ENCODE measurements around the gene TMEM132D. TPM values are rescaled to one million over a fixed set of nuclear protein-coding genes. Genes with fewer than 3 reads are reported as not detected.

Gene TMEM132D
- total RNA-seq, 2 experiments from 2014 or later, result not detected

- ChIA-PET POLR2A (no interaction called here), CTCF (no interaction called here)
These were observed 75.9 kb downstream of the TMEM132D start for GRCh38 chr12:129827866-129828384.

GRCh38 chr12:129827102-129827865 is 76.5 kb downstream of the TMEM132D start:
- ChIA-PET POLR2A (no interaction called here), CTCF (no interaction called here)

GRCh38 chr12:129826273-129826672 is 77.6 kb downstream of the TMEM132D start:
- POLR2A ChIA-PET, result no interaction called here
- CTCF ChIA-PET, result no interaction called here

GRCh38 chr12:129825316-129825715 is 78.5 kb downstream of the TMEM132D start:
- ChIA-PET POLR2A (no interaction called here), CTCF (no interaction called here)

- CTCF ChIA-PET, result no interaction called here
- POLR2A ChIA-PET, result no interaction called here
These were observed 81.9 kb downstream of the TMEM132D start for GRCh38 chr12:129821964-129822363.

GRCh38 chr12:129819391-129819790 is 84.4 kb downstream of the TMEM132D start:
- POLR2A ChIA-PET, result no interaction called here
- CTCF ChIA-PET, result no interaction called here

GRCh38 chr12:129815846-129816245 is 88.0 kb downstream of the TMEM132D start:
- ChIA-PET POLR2A (no interaction called here), CTCF (no interaction called here)

GRCh38 chr12:129811963-129812362 is 91.9 kb downstream of the TMEM132D start:
- ChIA-PET POLR2A (interaction anchor here (0.6 kb wide), 1 partner anchor 248 kb away, joined by 3 read pairs; no protein-coding TSS in a partner anchor), CTCF (no interaction called here)

GRCh38 chr12:129807136-129807535 is 96.7 kb downstream of the TMEM132D start:
- POLR2A ChIA-PET, result no interaction called here
- CTCF ChIA-PET, result no interaction called here

GRCh38 chr12:129791396-129791795 is 112.4 kb downstream of the TMEM132D start:
- POLR2A ChIA-PET, result no interaction called here
- CTCF ChIA-PET, result no interaction called here

- POLR2A ChIA-PET, result no interaction called here
These were observed 112.9 kb downstream of the TMEM132D start for GRCh38 chr12:129790930-129791329.

GRCh38 chr12:129790331-129790730 is 113.5 kb downstream of the TMEM132D start:
- ChIA-PET POLR2A (no interaction called here), CTCF (no interaction called here)

More at GRCh38 chr12:129790930-129791329, 112.9 kb downstream of the TMEM132D start:
- CTCF ChIA-PET, result no interaction called here

GRCh38 chr12:129789921-129790320 is 113.9 kb downstream of the TMEM132D start:
- CTCF ChIA-PET, result no interaction called here
- POLR2A ChIA-PET, result no interaction called here

- ChIA-PET CTCF (no interaction called here), POLR2A (no interaction called here)
These were observed 115.2 kb downstream of the TMEM132D start for GRCh38 chr12:129788506-129789084.

GRCh38 chr12:129779989-129780388 is 123.8 kb downstream of the TMEM132D start:
- CTCF ChIA-PET, result no interaction called here
- POLR2A ChIA-PET, result no interaction called here

GRCh38 chr12:129779033-129779432 is 124.8 kb downstream of the TMEM132D start:
- ChIA-PET CTCF (no interaction called here), POLR2A (no interaction called here)

- ChIA-PET POLR2A (no interaction called here), CTCF (no interaction called here)
These were observed 126.7 kb downstream of the TMEM132D start for GRCh38 chr12:129776977-129777667.

GRCh38 chr12:129772501-129773493 is 131.0 kb downstream of the TMEM132D start:
- POLR2A ChIA-PET, result no interaction called here
- CTCF ChIA-PET, result no interaction called here

GRCh38 chr12:129771238-129771637 is 132.6 kb downstream of the TMEM132D start:
- POLR2A ChIA-PET, result no interaction called here
- CTCF ChIA-PET, result no interaction called here

GRCh38 chr12:129765719-129766118 is 138.1 kb downstream of the TMEM132D start:
- POLR2A ChIA-PET, result no interaction called here

More at GRCh38 chr12:129765719-129766118, 138.1 kb downstream of the TMEM132D start:
- CTCF ChIA-PET, result no interaction called here

Measured in activated CD8-positive, alpha-beta memory T cell treated with anti-CD3 and anti-CD28 coated beads for 36 hours (primary cell).